ENCODE data around the gene MUC5AC.

MUC5AC gene

DNA sequence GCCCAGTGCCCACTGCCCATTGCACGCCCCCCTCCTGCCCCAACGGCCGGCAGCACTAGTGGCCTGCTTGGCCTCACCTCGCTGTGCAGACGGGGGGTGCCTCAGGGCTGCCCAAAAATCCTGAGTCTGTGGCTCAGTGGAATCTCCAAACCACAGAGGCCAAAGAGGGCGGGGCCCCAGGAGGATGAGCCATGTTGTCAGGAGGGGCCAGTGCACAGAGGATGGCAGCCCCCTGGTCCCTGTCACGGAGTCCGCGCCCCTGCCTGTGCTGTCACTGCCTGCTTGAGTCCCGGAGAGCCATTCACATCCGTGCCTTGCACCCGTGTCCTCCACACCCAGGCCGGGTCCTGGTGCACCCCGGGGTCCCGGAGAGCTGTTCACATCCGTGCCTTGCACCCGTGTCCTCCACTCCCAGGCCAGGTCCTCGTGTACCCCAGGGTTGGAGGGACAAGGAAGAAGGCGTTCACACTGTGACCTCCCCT lies 36.4 kb upstream of the MUC5AC start:
- DNase-seq = no peak

DNA sequence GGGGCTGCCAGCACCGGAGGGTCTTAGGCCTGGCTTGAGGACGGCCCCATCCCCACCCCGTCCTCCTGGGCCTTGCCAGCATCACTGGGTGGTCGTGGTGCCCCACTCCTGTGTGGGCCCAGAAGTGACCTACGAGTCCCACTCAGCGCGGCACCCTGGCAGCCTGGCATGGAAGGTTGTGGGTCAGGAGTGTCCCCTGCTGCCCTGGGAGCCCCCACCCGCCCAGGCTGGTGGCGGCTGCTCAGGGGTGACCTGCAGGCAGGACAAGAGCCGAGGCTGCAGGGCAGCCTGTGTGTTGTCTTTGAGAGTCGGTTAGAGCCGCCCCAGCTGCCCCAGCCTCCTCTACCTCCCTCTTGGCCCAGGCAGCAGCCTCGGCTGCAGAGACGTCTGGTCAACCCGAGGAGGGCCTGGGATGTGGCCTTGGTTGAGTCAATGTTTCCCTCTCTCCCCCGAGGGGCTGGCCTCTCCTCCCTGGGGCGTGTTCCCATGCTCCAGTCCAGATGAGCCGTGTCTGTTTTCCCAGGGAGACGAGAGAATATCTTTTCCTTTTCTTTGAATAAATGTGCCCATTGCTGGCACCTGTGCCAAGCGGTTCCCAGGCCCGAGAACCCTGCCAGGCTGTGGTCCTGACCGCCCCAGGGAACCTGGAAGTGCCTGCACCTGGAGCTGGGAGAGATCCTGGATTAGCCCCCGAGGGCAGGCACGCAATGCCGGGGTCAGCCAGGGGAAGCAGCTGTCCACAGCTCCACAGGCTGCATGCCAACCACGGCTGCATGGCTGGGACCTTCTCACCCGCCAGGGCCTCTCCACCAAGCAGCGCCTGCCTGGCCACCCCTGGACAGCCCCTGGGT lies 35.7 kb upstream of the MUC5AC start:
- no peak for DNase-seq

DNA sequence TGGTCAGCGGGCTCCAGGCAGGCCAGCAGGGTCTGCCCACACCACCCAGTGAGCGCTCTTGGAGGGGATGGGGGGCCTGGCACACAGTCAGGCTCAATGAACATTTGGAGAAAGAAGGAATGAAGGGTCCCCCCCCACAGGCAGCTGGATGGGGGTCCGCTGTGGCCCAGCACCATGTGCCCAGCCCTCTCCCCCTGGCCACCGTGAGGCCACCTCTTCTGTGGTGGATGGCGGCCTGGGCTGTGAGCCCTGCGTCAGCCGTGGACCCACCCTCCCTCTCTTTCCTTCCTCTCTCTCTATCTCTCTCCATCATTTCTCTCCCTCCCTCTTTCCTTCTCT lies 35.1 kb upstream of the MUC5AC start:
- DNase-seq = no peak

DNA sequence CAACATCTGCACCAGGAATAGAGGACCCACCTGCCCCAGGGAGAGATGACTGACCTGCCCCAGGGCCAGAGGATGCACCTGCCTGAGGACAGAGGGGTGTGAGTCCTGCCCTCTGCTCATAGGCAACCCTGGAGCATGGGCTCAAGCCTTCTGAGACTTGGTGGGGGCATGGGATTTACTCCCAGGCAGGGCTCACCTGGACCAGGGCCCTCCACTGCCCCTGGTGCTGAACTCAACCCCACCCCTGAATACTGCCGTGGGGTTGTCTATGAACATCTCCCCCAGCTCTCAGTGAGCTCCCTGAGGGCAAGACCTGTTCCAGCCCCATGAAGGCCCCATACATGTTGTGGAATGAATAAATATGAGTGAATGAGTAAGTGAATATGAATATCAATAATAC lies 33.8 kb upstream of the MUC5AC start:
- DNase-seq = no peak

DNA sequence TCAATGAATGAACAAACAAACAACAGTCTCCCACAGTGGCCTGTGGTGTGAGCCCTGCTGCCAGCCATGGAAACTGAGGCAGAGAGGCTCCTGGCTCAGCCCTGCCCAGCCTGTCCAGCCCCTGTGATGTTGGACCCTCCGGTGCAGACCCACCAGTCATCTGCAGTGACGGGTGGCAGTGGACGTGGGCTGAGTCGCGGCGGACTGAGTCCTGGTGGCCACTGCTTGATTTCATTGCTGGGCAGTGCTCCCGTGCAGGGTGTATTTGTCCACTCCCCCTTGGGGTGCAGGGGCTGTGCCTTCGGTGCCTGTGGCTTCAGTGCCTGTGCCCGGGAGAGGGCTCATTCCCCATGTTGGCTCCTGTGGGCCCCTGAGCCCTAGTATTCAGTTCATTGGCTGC lies 31.9 kb upstream of the MUC5AC start:
- no peak for DNase-seq

DNA sequence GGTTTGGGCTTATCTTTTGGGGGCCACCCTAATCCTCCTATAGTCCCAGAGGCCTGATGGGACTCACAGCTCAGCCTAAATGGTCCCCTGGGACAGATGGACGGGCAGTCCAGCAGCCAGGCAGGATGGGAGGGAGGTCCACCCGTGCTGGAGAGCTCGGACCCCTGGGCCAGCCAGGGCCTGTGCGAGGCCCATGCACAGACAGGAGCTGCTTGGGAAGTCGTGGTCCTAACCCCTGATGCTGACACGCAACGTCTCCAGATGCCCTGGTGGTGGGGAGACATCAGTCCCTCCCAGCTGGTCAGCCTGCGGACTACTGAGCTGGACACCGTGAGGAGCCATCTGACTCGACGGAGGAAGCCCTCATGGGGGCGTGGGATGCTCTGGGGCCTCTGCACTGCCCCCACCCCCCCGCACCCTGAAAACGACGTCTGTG lies 31.2 kb upstream of the MUC5AC start:
- DNase-seq = no peak

DNA sequence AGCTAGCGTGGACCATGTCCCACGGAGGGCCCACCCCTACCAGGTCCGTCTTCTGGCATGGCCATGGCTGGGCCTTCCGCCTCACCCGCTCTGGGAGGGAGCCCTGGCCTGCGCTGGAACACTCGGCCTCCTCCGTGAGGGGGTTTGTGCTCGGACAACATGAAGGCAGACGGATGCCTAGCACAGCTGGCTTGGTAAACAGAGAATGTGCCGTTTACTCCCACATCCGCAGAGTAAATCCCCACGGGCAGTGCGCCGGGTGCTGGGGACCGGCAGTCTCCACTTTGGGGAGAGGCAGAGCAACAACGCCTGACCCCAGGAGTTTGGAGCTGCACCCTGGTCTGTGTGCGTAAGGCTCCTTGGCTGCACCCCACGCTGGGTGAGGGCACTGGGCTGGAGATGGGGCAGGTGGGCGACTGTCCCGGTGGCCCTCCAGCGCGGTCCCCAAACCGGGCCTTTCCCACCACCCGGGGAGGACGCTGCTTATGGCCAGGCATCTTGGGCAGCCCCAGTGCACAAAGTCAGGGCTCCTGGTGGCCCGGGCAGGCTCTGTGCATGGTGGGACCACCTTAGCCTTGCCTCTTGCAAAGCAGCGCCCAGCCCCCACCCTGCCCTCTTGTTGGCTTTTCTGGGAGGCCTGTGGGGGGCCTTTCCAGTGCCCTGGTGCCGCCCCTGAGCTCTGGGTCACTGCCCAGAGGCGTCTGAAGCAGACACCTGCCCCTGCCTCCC lies 30.7 kb upstream of the MUC5AC start:
- no peak for DNase-seq

DNA sequence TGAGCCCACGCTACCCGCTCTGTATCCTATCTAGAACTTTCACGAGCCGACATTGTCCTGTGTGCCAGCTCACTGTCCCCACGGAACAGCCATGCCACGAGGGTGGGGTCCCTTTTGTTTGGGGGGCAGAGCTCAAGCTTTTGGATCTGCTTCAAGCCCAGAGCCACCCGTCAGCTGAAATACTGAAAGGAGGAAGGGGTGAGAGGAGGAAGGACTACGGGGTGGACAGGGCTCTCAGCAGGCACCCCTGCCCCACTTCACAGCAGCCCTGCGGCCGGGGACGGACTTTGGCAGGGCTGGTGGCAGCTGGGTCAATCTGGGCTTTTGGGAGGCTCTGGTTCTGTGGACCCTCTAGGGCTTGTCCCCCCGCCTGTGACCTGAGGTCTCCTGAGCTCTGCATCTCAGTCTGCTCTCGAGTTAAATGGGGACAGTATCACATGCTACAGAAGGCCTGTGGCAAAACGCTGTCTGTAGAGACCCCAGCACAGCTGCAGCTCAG lies 30.0 kb upstream of the MUC5AC start:
- no peak for DNase-seq

DNA sequence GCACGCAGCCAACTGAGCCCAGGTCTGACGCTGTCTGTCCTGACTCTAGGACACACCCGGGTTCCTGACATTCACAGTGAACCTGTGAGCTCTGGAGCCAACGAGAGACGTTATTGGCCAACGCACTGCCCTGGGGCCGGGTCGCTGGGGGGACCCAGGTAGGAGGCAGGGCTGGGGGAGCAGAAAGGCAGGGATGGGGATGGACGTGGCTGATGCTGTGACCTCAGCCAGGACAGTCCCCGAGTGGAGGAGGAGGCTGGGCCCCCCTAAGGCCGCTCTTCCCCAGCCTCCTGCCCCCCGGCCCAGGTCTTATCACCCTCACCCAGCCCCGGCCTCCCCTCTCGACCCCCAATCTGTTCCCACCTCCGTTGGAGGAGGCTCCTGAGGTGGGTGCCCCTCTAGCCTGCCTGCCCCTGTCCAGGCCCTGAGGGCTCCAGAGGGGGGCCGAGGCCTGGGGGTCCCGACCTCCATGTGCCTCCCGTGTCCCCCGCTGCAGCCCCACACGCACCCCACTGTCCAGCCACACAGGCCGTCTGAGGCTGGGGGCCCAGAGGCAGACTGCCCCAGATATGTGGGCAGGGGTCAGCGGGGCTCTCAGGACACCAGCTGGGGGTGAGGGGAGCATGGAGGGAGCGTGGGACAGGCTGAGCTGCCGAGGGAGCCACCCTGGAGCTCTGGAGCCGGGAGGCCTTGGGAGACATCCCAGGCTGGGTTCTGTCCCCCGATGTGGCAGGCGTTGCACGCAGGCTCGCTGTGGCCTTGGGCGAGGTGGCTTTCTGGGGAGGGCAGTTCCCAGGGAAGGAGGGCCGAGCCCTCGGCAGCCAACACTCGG lies 29.2 kb upstream of the MUC5AC start:
- DNase-seq = no peak

DNA sequence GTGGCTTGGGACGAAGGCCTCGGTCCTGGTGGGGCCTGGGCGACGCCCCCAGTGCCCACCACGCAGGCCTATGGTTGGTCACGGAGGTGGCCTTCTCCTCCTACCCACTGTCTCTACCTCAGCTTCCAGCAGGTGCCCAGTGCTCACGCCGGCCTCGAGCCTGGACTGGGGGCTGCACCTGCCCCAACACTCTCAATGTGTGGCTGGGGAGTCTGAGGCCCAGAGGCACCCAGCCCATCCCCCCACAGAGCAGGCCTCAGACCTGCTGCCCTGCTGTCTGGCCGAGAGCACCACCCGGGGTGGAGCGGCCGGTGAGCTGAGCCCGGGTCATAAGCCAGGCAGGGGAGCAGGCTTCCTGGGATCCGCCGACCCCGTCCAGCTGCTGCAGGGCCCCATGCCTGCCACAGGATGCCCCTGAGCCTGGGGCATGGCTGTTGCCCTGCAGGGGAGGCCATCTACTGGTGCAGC lies 28.6 kb upstream of the MUC5AC start:
- DNase-seq = no peak

DNA sequence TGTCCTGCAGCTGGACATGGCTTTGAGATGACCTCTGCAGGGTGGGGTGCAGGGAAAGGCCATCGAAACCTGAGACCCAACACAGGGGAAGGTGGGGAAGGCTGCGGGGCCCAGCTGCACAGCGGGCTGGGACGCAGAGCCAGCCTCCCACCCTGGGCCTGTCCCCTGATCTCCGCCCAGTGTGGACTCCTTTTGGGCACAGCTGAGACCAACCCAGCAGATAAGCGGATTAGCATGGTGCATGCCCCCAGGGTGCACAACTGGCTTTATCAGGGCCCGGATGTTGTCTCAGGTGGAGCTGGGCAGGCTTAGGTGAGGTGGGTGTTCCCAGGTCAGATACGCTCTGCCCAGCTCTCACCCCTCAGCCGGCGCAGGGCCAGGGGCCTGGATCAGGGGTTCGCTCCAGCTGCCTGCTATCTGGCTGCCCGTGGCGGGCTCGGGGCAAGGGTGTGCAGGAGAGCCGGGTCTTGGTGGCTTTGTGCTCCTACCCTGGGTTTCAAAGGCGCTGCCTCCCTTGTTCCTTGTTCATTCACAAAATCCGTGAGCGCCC lies 28.1 kb upstream of the MUC5AC start:
- no peak for DNase-seq

DNA sequence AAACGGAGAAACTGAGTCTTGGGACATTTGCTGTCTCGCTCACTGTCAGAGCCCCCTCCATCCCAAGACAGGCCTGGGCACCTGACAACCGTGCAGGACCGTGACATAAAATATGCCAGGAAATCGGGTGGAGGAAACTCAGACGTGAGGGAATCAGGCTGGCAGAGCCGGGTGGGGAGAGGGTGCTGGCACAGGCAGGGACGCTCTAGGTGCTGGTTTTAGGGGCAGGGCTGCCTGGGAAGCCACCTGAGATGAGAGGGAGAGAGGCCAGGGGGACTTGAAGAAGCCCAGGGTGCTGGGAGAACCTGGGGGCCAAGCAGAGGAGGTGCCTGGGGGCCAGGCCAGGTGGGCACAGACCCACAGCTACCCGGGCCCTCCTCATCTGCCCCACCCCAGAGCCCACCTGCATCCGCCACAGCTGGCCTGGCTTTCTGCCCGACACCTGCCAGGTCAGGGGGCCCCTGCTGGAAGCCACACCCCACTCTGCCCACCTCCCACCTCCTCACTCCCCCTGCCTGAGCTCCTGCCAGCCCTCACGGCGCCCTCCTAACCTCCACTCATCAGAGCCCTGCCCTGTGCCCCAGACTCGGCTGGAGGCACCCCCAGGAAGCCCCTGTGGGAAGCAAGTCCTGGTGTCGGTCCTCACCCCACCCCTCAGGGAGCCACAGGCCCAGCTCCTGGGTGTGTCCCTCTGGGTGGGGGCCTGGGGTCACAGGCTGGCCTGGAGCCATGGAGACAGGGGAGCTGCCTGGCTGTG lies 27.3 kb upstream of the MUC5AC start:
- DNase-seq = no peak

DNA sequence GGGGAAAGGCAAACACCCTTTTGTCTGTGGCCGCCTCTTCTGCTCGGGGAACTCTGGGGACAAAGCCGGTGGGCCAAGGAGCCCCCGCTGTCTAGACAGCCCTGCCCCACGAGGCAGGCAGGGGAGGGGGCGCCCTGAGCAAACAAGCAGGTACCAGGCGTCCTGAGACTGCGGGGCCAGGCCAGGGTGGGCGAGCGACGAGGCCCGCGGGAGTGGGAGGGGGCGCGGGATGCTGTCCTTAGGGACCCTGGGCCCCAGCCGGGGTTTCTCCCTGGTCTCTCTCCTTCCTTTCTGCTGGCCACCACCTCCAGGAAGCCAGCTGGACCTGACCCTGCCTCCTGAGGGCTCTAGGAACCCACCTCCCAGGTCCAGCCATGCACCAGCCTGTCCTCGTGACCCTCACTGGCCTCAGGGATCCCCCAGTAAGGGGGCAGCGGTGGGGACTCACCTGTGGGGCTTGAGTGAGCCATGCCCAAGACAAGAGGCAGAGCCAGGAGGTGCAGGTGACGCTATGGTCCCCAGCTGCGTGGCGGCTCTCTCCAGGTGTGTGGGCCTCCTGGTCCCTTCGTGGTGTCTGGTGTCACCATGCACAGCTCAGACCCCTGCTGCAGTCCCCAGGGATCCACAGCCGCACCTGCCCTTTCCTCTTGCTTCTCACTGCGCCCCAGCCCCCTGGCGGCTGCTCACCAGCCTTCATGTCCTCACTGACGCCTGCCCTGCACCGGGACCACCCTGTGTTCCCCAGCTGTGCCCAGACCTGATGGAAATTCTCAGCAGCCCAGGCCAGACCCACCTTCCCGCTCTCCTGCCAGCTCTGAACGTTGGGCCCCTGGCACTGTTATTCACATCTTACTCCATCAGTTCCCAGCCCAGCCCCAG lies 26.5 kb upstream of the MUC5AC start:
- DNase-seq = no peak

DNA sequence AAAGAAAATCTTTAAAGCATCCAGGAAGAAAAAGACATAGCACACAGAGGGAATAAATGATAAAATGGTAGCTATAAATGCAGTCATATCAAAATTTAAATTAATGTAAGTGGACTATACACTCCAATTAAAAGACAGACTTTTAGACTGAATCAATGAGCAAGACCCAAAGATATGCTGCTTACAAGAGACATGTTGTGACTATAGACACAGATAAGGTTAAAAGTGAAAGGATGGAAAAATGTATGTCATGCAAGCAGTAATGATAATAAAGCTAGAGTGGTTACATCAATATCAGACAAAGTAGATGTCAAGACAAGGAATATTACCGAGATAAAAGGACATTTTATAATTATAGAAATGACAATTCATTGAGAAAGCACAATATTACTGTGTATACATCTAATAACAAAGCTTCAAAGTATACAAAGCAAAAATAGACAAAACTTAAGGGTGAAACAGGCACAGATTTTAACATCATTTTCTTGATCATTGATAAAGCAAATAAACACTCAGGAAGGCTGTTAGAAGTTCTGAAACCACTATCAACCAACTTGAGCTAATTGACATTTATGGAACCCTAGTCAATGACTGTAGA lies 22.8 kb upstream of the MUC5AC start:
- DNase-seq = no peak

DNA sequence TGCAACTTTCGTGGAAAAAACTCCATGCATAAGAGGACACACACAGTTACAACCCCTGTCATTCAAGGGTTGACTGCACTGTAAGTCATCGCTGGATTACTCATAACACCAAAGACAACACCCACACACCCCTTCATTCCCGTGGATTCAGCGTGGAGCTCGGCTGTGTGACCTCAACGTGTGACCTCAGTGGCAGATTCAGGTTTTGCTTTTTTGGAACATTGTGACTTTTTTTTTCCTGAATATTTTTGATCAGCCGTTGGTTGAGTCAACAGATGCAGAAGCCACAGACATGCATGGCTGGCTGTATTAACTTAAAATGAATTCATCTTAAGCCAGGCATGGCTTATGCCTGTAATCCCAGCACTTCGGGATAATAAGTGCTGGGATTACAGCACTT lies 19.7 kb upstream of the MUC5AC start:
- no peak for DNase-seq

DNA sequence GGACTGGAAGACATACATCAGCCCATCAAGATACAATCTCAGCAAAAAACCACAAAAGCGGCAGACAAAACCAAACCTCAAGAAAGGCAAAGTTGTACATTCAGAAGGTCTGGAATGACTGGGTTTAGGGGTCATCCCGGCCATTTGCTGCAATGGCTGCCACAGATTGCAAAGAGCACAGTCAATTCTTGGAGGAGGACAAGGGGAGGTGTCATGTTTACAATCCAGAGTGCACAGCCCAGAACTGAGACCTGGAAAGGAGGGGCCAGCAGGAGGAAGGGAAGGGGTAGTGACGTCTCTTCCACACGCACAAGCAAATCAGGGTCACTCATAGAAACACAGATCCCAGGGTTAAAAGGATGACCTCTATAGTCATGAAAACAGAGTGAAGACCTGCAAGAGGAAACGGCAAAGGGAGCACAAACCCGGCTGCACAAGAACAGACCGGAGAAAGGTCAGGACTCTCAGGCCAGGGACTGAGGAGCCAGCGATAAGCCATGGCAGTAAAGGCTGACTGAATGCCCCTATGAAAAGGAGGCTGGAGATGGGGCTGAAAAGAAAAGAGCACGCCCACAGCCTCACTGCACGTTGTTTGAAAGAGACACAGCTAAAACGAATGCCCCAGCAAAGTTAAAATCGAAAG lies 18.2 kb upstream of the MUC5AC start:
- DNase-seq = no peak

DNA sequence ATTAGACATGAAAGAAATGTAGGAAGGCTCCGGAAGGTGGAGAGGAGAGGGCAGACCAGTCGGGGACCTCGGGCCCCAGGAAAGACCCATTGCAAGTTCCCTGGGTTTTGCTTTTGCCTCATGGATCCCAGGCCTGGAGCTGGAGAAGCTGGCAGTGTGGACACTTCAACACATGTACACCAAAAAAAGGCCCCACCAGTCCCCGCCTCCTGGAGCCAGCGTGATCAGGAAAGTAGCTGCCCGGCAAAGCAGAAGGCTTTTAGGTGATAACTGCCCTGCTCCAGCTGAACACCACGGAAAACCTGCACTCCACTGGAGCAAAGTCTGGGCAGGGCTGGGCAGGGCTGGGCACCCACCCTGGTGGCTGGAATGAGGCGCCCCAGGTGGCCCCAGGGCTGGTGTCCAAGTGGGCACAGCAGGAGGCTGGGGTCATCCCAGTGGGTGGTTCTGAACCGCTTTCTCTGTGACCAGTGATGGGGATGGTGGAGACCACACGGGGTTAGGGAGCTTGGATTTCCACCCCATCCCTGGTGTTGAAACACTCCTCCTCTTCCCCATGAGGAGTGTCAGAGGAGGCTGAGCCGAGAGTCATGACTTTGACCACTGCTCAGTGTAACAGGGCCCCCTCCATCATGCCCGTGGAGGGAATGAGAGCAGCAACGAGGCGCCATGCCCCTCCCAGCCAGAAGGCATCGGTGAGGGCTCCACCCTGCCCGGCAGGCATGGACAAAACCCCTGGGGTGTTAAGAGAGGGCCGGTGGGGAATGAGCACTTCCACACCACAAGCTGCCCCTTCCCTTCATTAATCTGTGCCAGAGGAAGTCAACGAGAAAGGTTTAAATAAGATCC lies 16.9 kb upstream of the MUC5AC start:
- DNase-seq = no peak

DNA sequence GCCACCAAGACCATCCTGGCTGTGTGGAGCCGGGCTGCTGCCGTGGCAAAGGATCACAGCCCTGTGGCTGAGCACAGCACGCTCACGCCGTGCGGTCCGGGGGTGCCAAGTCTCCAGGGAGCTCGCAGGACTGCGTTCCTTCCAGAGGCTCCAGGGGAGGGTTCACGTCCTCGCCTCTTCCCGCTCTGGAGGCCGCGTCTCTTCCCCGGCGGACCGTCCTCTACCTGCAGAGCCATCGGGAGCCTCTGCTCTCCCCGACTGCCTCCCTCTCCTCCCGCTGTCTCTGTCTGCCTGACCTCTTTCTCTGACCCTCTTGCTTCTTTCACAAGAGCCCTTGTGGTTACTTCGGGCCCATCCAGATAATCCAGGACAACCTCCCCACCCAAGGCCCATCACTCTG lies 11.4 kb upstream of the MUC5AC start:
- DNase-seq = no peak

DNA sequence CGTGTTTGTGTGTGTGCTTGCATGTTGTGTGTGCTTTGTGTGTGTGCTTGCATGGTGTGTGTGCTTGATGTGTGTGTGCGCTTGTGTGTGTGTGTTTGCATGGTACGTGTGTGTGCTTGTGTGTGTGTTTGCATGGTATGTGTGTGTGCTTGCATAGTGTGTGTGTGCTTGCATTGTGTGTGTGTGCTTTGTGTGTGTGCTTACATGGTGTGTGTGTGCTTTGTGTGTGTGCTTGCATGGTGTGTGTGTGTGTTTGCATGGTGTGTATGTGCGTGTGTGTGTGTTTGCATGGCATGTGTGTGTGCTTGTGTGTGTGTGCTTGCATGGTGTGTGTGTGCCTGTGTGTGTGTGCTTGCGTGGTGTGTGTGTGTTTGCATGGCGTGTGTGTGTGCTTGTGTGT lies 10.0 kb upstream of the MUC5AC start:
- DNase-seq = no peak

All from amniotic stem cell (primary cell).